Endodermal cell (in vitro differentiated cells): ENCODE data around the gene QSOX2. TPM values are rescaled to one million over a fixed set of nuclear protein-coding genes. Genes with fewer than 3 reads are reported as not detected.
A peak's percentile ranks its signal among the peaks of the same experiment; 100 is the strongest.

Experiments used
- DNase-seq: peaks from one replicate; pipeline ENCODE4 v3.0.0-alpha.2; 2017
- H3K27ac ChIP-seq: 2 replicates; pipeline ENCODE4 v1.5.1; 2013; ENCODE audit warnings: mild to moderate bottlenecking, low read depth, low read length, moderate library complexity
- H3K27me3 ChIP-seq: 2 replicates; pipeline ENCODE4 v1.6.1; 2013; ENCODE audit warnings: mild to moderate bottlenecking, low read length, moderate library complexity; ENCODE audit not compliant: insufficient read depth, control insufficient read depth, poor library complexity, severe bottlenecking
- H3K36me3 ChIP-seq: 2 replicates; pipeline ENCODE4 v1.7.0; 2013; ENCODE audit warnings: mild to moderate bottlenecking, low read length, moderate library complexity; ENCODE audit not compliant: control insufficient read depth, insufficient read depth
- H3K4me1 ChIP-seq: one replicate; pipeline ENCODE4 v1.7.0; 2013; ENCODE audit warnings: low read length; ENCODE audit not compliant: control insufficient read depth, insufficient read depth
- H3K4me3 ChIP-seq: 2 replicates; pipeline ENCODE4 v1.5.1; 2013; ENCODE audit warnings: mild to moderate bottlenecking, low read length, moderate library complexity
- H3K9ac ChIP-seq: 2 replicates; pipeline ENCODE4 v1.6.1; 2013; ENCODE audit warnings: mild to moderate bottlenecking, low read length, moderate library complexity; ENCODE audit not compliant: poor library complexity, severe bottlenecking; ENCODE audit errors: extremely low read depth
- H3K9me3 ChIP-seq: 2 replicates; pipeline ENCODE4 v1.6.1; 2013; ENCODE audit warnings: mild to moderate bottlenecking, low read length, moderate library complexity; ENCODE audit not compliant: control insufficient read depth
- H3K27ac Mint-ChIP-seq: 2 replicates; pipeline ENCODE4 v1.8.0; 2020; ENCODE audit warnings: mixed read lengths
- H3K27me3 Mint-ChIP-seq: 2 replicates; pipeline ENCODE4 v1.8.0; 2021; ENCODE audit warnings: mild to moderate bottlenecking, mixed read lengths; ENCODE audit not compliant: insufficient read depth
- H3K36me3 Mint-ChIP-seq: 2 replicates; pipeline ENCODE4 v1.8.0; 2020; ENCODE audit warnings: low read depth, mixed read lengths
- H3K4me1 Mint-ChIP-seq: 2 replicates; pipeline ENCODE4 v1.8.0; 2020; ENCODE audit warnings: mixed read lengths
- H3K4me3 Mint-ChIP-seq: 2 replicates; pipeline ENCODE4 v1.8.0; 2020; ENCODE audit warnings: mild to moderate bottlenecking, moderate library complexity, mixed read lengths
- H3K9me3 Mint-ChIP-seq: 2 replicates; pipeline ENCODE4 v1.8.0; 2020; ENCODE audit warnings: mild to moderate bottlenecking, mixed read lengths
- whole genome bisulfite sequencing, 2 experiments: methylation state at CpG; one replicate each; pipeline versions ENCODE4 v1.1.5 to v1.1.7; 2013; ENCODE audit warnings: missing lambda C conversion rate in 2 of 2, mixed read lengths in 1 of 2; ENCODE audit not compliant: insufficient coverage in 1 of 2, insufficient read length in 1 of 2; 5-methylcytosine and 5-hydroxymethylcytosine counted together
- total RNA-seq, 2 donors: library from RNA; stranded (reverse); fragmentation: NEBNext Ultra II Directional in 1 of 2; extraction: Animal tissue kit (Norgen Biotek cat#: 25700) in 1 of 2; gene quantifications; 2 replicates in 1 of 2; 3 replicates in 1 of 2; pipeline ENCODE4 v1.2.1, GENCODE V29; 2021
- TF ChIP-seq, protein P1 (sequence below): fragments of 200-600 bp; sonication (generic); conservative IDR thresholded peaks from 2 replicates; pipeline ENCODE4 v1.5.0; 2021; ENCODE audit warnings: antibody characterized with exemption, mild to moderate bottlenecking

QSOX2 gene
- total RNA-seq, 2 donors from 2014 or later, result 22.0 to 26.3 TPM

GRCh38 chr9:136194540-136194939 is 51.1 kb downstream of the QSOX2 start:
- no peaks in the 10 kb centered on the region for H3K36me3 Mint-ChIP-seq
- no peak overlapping the region for H3K27ac Mint-ChIP-seq
- Histone ChIP-seq H3K4me3 (no peak overlapping the region), H3K9me3 (no peaks in the 10 kb centered on the region), H3K4me1 (no peaks in the 10 kb centered on the region), H3K9ac (no peak overlapping the region), H3K36me3 (no peaks in the 10 kb centered on the region), H3K27me3 (peaks cover 95% of the 10 kb centered on the region), H3K27ac (no peak overlapping the region)
- no peaks in the 10 kb centered on the region for H3K4me1 Mint-ChIP-seq
- TF ChIP-seq, protein P1, sequence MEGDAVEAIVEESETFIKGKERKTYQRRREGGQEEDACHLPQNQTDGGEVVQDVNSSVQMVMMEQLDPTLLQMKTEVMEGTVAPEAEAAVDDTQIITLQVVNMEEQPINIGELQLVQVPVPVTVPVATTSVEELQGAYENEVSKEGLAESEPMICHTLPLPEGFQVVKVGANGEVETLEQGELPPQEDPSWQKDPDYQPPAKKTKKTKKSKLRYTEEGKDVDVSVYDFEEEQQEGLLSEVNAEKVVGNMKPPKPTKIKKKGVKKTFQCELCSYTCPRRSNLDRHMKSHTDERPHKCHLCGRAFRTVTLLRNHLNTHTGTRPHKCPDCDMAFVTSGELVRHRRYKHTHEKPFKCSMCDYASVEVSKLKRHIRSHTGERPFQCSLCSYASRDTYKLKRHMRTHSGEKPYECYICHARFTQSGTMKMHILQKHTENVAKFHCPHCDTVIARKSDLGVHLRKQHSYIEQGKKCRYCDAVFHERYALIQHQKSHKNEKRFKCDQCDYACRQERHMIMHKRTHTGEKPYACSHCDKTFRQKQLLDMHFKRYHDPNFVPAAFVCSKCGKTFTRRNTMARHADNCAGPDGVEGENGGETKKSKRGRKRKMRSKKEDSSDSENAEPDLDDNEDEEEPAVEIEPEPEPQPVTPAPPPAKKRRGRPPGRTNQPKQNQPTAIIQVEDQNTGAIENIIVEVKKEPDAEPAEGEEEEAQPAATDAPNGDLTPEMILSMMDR, result no peak
- no peak for DNase-seq
- H3K27me3 Mint-ChIP-seq, result peaks cover 87% of the 10 kb centered on the region
- peak overlapping the region; percentile 26 for H3K4me3 Mint-ChIP-seq
- no peaks in the 10 kb centered on the region for H3K9me3 Mint-ChIP-seq
- 13 to 30% methylated on average over 4 to 5 of the region's 5 CpGs for WGBS, 2 experiments

- 0 to 4% methylated on average over 9 to 45 of the region's 45 CpGs for WGBS, 2 experiments
- DNase-seq, result peak; percentile 63
- no peak overlapping the region for H3K27ac Mint-ChIP-seq
- H3K27me3 Mint-ChIP-seq, result peaks cover 83% of the 10 kb centered on the region
- no peaks in the 10 kb centered on the region for H3K4me1 Mint-ChIP-seq
- H3K36me3 Mint-ChIP-seq, result no peaks in the 10 kb centered on the region
- no peaks in the 10 kb centered on the region for H3K9me3 ChIP-seq
- no peaks in the 10 kb centered on the region for H3K4me1 ChIP-seq
- TF ChIP-seq, protein P1, result no peak
- H3K9ac ChIP-seq, result no peak overlapping the region
- H3K27me3 ChIP-seq, result peaks cover 88% of the 10 kb centered on the region
- H3K4me3 Mint-ChIP-seq, result peak overlapping the region; percentile 26
- H3K9me3 Mint-ChIP-seq, result no peaks in the 10 kb centered on the region
- H3K27ac ChIP-seq, result no peak overlapping the region
- H3K36me3 ChIP-seq, result no peaks in the 10 kb centered on the region
- H3K4me3 ChIP-seq, result no peak overlapping the region
Measured at GRCh38 chr9:136193891-136194279, 51.7 kb downstream of the QSOX2 start.

- Histone ChIP-seq H3K4me3 (no peak overlapping the region), H3K9me3 (no peaks in the 10 kb centered on the region), H3K27me3 (peaks cover 82% of the 10 kb centered on the region), H3K4me1 (no peaks in the 10 kb centered on the region), H3K9ac (no peak overlapping the region), H3K36me3 (no peaks in the 10 kb centered on the region), H3K27ac (no peak overlapping the region)
- Mint-ChIP-seq H3K4me1 (no peaks in the 10 kb centered on the region), H3K36me3 (no peaks in the 10 kb centered on the region), H3K9me3 (no peaks in the 10 kb centered on the region), H3K27ac (no peak overlapping the region), H3K4me3 (no peak overlapping the region), H3K27me3 (peaks cover 77% of the 10 kb centered on the region)
- DNase-seq, result no peak
- TF ChIP-seq, protein P1, result no peak
- 3 to 5% methylated on average over 4 to 96 of the region's 96 CpGs for WGBS, 2 experiments
Measured at GRCh38 chr9:136193127-136193890, 52.3 kb downstream of the QSOX2 start.
